Measurements from ENCODE around the gene MTA2. TPM values are rescaled to one million over a fixed set of nuclear protein-coding genes. Genes with fewer than 3 reads are reported as not detected.
"Not testable (repeated sequence)": the region's sequence is repeated elsewhere in the genome, so short reads cannot be mapped to it uniquely, and the experiment has no call there.

The MTA2 gene
- total RNA-seq, 1 donor from 2014 or later: 63.7 TPM

GRCh38 chr11:62550478-62550877, 51.2 kb downstream of the MTA2 start:
- not testable (repeated sequence) for H3K9ac ChIP-seq (ENCODE audit: low read depth in 1 of 3, low read length in 3 of 3); H3K9me3 ChIP-seq (ENCODE audit: control insufficient read depth in 3 of 3, low read length in 3 of 3); H3K36me3 ChIP-seq (ENCODE audit: control insufficient read depth in 3 of 3, insufficient read depth in 3 of 3, low read length in 3 of 3); H3K4me3 ChIP-seq (ENCODE audit: low read length in 3 of 3); H3K27me3 ChIP-seq (ENCODE audit: control insufficient read depth in 3 of 3, insufficient read depth in 3 of 3, low read length in 3 of 3); H3K27ac ChIP-seq (ENCODE audit: low read depth, low read length)
- peaks cover 60 to 79% (median 75%) of the 10 kb centered on the region in 3 donors for H3K4me1 ChIP-seq (ENCODE audit: control insufficient read depth in 3 of 3, insufficient read depth in 3 of 3, low read length in 3 of 3)

GRCh38 chr11:62548545-62549335, 52.9 kb downstream of the MTA2 start:
- Histone ChIP-seq H3K9ac (ENCODE audit: low read depth in 1 of 3, low read length in 3 of 3) (peak overlapping the region; percentile 0 to 100 (median 98)), H3K27me3 (ENCODE audit: control insufficient read depth in 3 of 3, insufficient read depth in 3 of 3, low read length in 3 of 3) (no peaks in the 10 kb centered on the region), H3K4me3 (ENCODE audit: low read length in 3 of 3) (peak overlapping the region in 1 of 3 donors; percentile 72), H3K27ac (ENCODE audit: low read depth, low read length) (peak overlapping the region; percentile 94), H3K4me1 (ENCODE audit: control insufficient read depth in 3 of 3, insufficient read depth in 3 of 3, low read length in 3 of 3) (peaks cover 49 to 76% (median 75%) of the 10 kb centered on the region in 3 donors), H3K36me3 (ENCODE audit: control insufficient read depth in 3 of 3, insufficient read depth in 3 of 3, low read length in 3 of 3) (peaks cover 0 to 2% (median 0%) of the 10 kb centered on the region in 3 donors), H3K9me3 (ENCODE audit: control insufficient read depth in 3 of 3, low read length in 3 of 3) (no peaks in the 10 kb centered on the region)

GRCh38 chr11:62547691-62548281, 53.9 kb downstream of the MTA2 start:
- Histone ChIP-seq H3K27me3 (ENCODE audit: control insufficient read depth in 3 of 3, insufficient read depth in 3 of 3, low read length in 3 of 3) (no peaks in the 10 kb centered on the region), H3K27ac (ENCODE audit: low read depth, low read length) (peak overlapping the region; percentile 94), H3K4me3 (ENCODE audit: low read length in 3 of 3) (peak overlapping the region; percentile 72 to 84 (median 83)), H3K9ac (ENCODE audit: low read depth in 1 of 3, low read length in 3 of 3) (peak overlapping the region; percentile 97 to 100 (median 98)), H3K9me3 (ENCODE audit: control insufficient read depth in 3 of 3, low read length in 3 of 3) (no peaks in the 10 kb centered on the region), H3K36me3 (ENCODE audit: control insufficient read depth in 3 of 3, insufficient read depth in 3 of 3, low read length in 3 of 3) (peaks cover 0 to 4% (median 0%) of the 10 kb centered on the region in 3 donors), H3K4me1 (ENCODE audit: control insufficient read depth in 3 of 3, insufficient read depth in 3 of 3, low read length in 3 of 3) (peaks cover 50 to 76% (median 75%) of the 10 kb centered on the region in 3 donors)

- H3K4me1 ChIP-seq (ENCODE audit: control insufficient read depth in 3 of 3, insufficient read depth in 3 of 3, low read length in 3 of 3): peaks cover 50 to 76% (median 75%) of the 10 kb centered on the region in 3 donors
- no peaks in the 10 kb centered on the region for H3K9me3 ChIP-seq (ENCODE audit: control insufficient read depth in 3 of 3, low read length in 3 of 3)
- peak overlapping the region; percentile 94 for H3K27ac ChIP-seq (ENCODE audit: low read depth, low read length)
- H3K27me3 ChIP-seq (ENCODE audit: control insufficient read depth in 3 of 3, insufficient read depth in 3 of 3, low read length in 3 of 3): no peaks in the 10 kb centered on the region
- peak overlapping the region; percentile 97 to 100 (median 98) for H3K9ac ChIP-seq (ENCODE audit: low read depth in 1 of 3, low read length in 3 of 3)
- H3K36me3 ChIP-seq (ENCODE audit: control insufficient read depth in 3 of 3, insufficient read depth in 3 of 3, low read length in 3 of 3): peaks cover 0 to 4% (median 0%) of the 10 kb centered on the region in 3 donors
- H3K4me3 ChIP-seq (ENCODE audit: low read length in 3 of 3): peak overlapping the region; percentile 72 to 84 (median 83)
These were observed 54.6 kb downstream of the MTA2 start for GRCh38 chr11:62546929-62547625.

GRCh38 chr11:62546244-62546928, 55.3 kb downstream of the MTA2 start, which contains the start of gene AHNAK:
Gene AHNAK (minus strand): TSS chr11:62546806. CDS start chr11:62536098, 10,708 bp downstream.
- Histone ChIP-seq H3K9me3 (ENCODE audit: control insufficient read depth in 3 of 3, low read length in 3 of 3) (no peaks in the 10 kb centered on the region), H3K9ac (ENCODE audit: low read depth in 1 of 3, low read length in 3 of 3) (peak within 1 kb of the TSS; percentile 98 to 100 (median 99)), H3K4me3 (ENCODE audit: low read length in 3 of 3) (peak within 1 kb of the TSS; percentile 87 to 95 (median 93)), H3K36me3 (ENCODE audit: control insufficient read depth in 3 of 3, insufficient read depth in 3 of 3, low read length in 3 of 3) (peaks cover 0 to 7% (median 0%) of the 10 kb centered on the region in 3 donors), H3K27ac (ENCODE audit: low read depth, low read length) (peak within 1 kb of the TSS; percentile 94), H3K4me1 (ENCODE audit: control insufficient read depth in 3 of 3, insufficient read depth in 3 of 3, low read length in 3 of 3) (peaks cover 50 to 76% (median 75%) of the 10 kb centered on the region in 3 donors), H3K27me3 (ENCODE audit: control insufficient read depth in 3 of 3, insufficient read depth in 3 of 3, low read length in 3 of 3) (no peaks in the 10 kb centered on the region)

GRCh38 chr11:62545437-62546243, 56.0 kb downstream of the MTA2 start:
- H3K9me3 ChIP-seq (ENCODE audit: control insufficient read depth in 3 of 3, low read length in 3 of 3): no peaks in the 10 kb centered on the region
- no peaks in the 10 kb centered on the region for H3K27me3 ChIP-seq (ENCODE audit: control insufficient read depth in 3 of 3, insufficient read depth in 3 of 3, low read length in 3 of 3)
- peak overlapping the region; percentile 94 for H3K27ac ChIP-seq (ENCODE audit: low read depth, low read length)
- H3K4me3 ChIP-seq (ENCODE audit: low read length in 3 of 3): peak overlapping the region; percentile 87 to 95 (median 93)
- peaks cover 0 to 7% (median 0%) of the 10 kb centered on the region in 3 donors for H3K36me3 ChIP-seq (ENCODE audit: control insufficient read depth in 3 of 3, insufficient read depth in 3 of 3, low read length in 3 of 3)
- peaks cover 57 to 77% (median 76%) of the 10 kb centered on the region in 3 donors for H3K4me1 ChIP-seq (ENCODE audit: control insufficient read depth in 3 of 3, insufficient read depth in 3 of 3, low read length in 3 of 3)
- H3K9ac ChIP-seq (ENCODE audit: low read depth in 1 of 3, low read length in 3 of 3): peak overlapping the region; percentile 98 to 100 (median 99)

GRCh38 chr11:62544581-62545436, 56.9 kb downstream of the MTA2 start:
- H3K9ac ChIP-seq (ENCODE audit: low read depth in 1 of 3, low read length in 3 of 3): peak overlapping the region; percentile 98 to 100 (median 99)
- peak overlapping the region; percentile 87 to 95 (median 93) for H3K4me3 ChIP-seq (ENCODE audit: low read length in 3 of 3)
- H3K36me3 ChIP-seq (ENCODE audit: control insufficient read depth in 3 of 3, insufficient read depth in 3 of 3, low read length in 3 of 3): peaks cover 0 to 7% (median 0%) of the 10 kb centered on the region in 3 donors
- H3K9me3 ChIP-seq (ENCODE audit: control insufficient read depth in 3 of 3, low read length in 3 of 3): no peaks in the 10 kb centered on the region
- H3K27ac ChIP-seq (ENCODE audit: low read depth, low read length): peak overlapping the region; percentile 94
- no peaks in the 10 kb centered on the region for H3K27me3 ChIP-seq (ENCODE audit: control insufficient read depth in 3 of 3, insufficient read depth in 3 of 3, low read length in 3 of 3)
- peaks cover 64 to 83% (median 76%) of the 10 kb centered on the region in 3 donors for H3K4me1 ChIP-seq (ENCODE audit: control insufficient read depth in 3 of 3, insufficient read depth in 3 of 3, low read length in 3 of 3)

- Histone ChIP-seq H3K27me3 (ENCODE audit: control insufficient read depth in 3 of 3, insufficient read depth in 3 of 3, low read length in 3 of 3) (no peaks in the 10 kb centered on the region), H3K36me3 (ENCODE audit: control insufficient read depth in 3 of 3, insufficient read depth in 3 of 3, low read length in 3 of 3) (peaks cover 0 to 7% (median 0%) of the 10 kb centered on the region in 3 donors), H3K4me1 (ENCODE audit: control insufficient read depth in 3 of 3, insufficient read depth in 3 of 3, low read length in 3 of 3) (peaks cover 71 to 85% (median 82%) of the 10 kb centered on the region in 3 donors), H3K9ac (ENCODE audit: low read depth in 1 of 3, low read length in 3 of 3) (peak overlapping the region; percentile 98 to 100 (median 99)), H3K4me3 (ENCODE audit: low read length in 3 of 3) (peak overlapping the region; percentile 87 to 95 (median 93)), H3K27ac (ENCODE audit: low read depth, low read length) (peak overlapping the region; percentile 94), H3K9me3 (ENCODE audit: control insufficient read depth in 3 of 3, low read length in 3 of 3) (no peaks in the 10 kb centered on the region)
These were observed 57.8 kb downstream of the MTA2 start for GRCh38 chr11:62543680-62544444.

Data from skeletal muscle tissue (tissue), 4 donors.